GM18505 (cell line): ENCODE data around the gene LDLRAD4.

Source experiments
- ATAC-seq: cut with Tn5 transposase; IDR thresholded peaks from one replicate; pipeline ENCODE4 v1.9.1; 2021; ENCODE audit not compliant: unreplicated experiment
- POLR2A ChIP-seq: IDR thresholded peaks from 4 replicates; pipeline ENCODE4 v1.6.1; 2011; ENCODE audit warnings: borderline replicate concordance; ENCODE audit not compliant: insufficient read depth, insufficient read length; ENCODE audit errors: extremely low read depth

The LDLRAD4 gene

DNA sequence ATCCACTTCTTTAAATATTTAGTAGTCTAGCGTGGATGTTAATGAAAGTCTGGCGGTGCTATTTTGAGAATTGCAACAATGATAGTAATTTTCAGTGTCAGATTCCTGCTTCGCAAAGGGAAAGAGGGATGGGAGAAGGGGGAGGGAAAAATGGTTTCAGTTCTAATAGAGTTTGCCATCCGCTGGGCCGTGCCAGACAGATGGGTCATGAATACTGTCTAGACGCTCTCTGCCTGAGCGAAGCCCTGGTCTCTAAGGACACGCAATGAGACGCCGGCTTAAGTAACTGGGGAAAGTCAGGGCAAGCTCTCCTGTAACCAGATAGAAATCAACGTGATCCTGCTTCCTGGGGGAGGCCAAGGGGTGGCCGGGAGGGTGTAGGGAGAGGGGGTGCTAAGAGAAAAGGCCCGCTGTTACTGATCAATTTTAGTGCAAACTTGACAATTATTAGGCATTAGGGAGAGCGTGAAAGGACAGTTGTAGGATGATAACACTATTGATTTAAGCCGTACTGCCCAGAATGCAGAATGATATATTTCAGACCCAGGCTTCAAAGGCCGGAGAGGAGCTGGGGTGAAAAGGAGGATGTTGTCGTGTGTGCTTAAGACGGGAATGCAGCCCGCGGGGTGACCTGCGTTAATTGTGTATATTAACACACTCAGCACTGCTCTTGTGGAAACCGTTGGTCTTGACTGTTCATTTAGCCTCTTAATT, 229.2 kb downstream of the LDLRAD4 start:
- TF ChIP-seq POLR2A: no peak
- ATAC-seq: no peak

DNA sequence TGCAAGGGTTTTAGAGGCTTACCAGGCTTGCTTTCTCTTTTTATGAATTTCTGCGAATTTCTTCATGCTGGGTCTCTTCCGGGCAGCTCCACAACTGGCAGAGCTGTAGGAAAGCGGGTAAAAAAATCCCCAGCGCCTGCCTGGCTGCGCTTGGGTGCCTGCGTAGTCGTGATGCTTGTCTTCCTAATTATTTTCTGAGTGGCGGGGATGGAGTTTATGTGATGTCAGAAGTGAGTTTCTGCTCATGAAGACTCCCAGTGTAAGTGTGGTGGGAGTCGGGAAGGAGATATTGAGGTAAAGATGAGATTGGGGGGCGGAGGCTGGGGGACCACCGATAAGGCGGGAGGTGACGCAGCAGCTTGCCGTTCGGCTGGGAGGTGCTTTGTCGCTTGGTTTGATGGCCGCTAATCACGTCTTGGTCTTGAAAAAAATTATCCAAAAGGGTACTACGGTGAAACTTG, 229.8 kb downstream of the LDLRAD4 start:
- TF ChIP-seq POLR2A: no peak
- no peak for ATAC-seq

GRCh38 chr18:13449651-13450050, 231.1 kb downstream of the LDLRAD4 start:
- no peak for ATAC-seq
- no peak for TF ChIP-seq POLR2A

DNA sequence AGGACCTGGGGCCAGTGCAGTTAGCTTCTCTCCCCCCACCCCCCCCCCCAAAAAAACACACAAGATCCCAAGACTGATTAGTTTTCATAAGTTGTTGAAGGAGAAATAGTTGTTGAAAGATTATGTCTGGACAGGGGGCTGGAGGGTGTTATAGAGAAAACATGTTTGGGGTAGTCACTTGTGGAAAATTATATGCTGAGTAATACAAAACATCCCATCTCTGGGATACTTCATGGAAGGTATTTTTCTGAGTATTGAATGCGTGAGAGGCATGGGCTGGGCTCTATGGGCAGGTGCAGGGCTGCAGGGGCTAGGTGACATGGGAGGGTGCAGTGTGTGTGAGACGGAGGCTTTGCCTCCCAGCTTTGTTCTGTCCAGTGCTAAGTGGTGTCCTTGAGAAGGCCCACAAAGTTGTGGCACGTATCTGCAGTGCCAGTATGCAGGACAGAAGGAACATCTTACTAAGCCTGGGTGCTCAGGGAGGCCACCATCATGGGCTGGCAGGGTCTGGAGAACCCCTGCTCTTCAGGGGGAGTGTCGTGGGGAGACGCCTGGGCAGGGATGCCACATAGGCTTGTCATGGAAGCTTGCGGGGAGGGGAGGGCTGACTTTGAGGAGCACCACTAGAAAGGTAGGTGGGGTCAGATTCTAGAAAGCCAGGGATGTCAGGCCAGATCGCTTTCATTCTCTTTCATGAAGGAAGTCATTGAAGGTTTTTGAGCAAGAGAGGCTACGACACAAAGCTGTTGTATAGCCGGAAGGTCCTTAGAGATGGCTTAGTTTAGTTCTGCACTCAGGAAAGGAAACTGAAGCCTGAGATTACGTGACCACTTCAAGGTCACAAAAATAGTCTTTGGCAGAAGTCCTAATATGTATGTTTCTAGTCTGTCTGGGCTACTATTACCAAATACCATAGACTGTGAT, 232.0 kb downstream of the LDLRAD4 start:
- TF ChIP-seq POLR2A: no peak
- ATAC-seq: peak; percentile 75

DNA sequence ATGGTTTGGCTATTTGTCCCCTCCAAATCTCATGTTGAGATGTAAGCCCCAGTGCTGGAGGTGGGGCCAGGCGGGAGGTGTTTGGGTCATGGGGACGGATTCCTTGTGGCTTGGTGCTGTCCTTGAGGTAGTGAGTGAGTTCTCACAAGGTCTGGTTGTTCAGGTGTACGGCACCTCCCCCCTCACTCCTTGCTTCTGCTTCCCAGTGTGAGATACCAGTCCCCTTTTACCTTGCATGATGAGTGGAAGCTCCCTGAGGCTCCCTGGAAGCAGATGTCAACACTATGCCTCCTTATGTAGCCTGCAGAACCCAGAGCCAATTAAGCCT, 232.6 kb downstream of the LDLRAD4 start:
- TF ChIP-seq POLR2A: no peak
- no peak for ATAC-seq

- TF ChIP-seq POLR2A: no peak
- ATAC-seq: no peak
Observed at GRCh38 chr18:13451661-13452387, 233.3 kb downstream of the LDLRAD4 start.

DNA sequence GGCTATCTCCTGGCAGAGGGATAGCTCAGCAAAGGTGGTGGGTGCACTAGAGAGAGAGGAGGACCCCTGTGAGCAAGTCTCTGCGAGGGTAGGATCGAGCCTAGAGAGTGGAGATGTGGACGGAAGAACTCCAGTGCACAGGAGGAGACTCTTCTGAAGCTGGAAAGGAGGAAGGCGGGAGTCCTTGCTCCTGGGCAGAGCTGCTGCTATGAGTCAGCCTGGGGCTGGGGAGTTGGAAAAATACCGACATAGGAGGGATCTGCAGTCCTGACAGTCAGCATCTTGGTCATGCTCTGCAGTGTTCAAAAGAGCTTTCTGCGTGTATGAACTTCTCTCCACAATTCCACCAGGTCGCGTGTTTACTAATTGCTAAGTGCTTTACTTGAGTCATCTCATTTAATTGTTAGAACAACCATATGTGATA, 233.8 kb downstream of the LDLRAD4 start:
- TF ChIP-seq POLR2A: no peak
- ATAC-seq: no peak

DNA sequence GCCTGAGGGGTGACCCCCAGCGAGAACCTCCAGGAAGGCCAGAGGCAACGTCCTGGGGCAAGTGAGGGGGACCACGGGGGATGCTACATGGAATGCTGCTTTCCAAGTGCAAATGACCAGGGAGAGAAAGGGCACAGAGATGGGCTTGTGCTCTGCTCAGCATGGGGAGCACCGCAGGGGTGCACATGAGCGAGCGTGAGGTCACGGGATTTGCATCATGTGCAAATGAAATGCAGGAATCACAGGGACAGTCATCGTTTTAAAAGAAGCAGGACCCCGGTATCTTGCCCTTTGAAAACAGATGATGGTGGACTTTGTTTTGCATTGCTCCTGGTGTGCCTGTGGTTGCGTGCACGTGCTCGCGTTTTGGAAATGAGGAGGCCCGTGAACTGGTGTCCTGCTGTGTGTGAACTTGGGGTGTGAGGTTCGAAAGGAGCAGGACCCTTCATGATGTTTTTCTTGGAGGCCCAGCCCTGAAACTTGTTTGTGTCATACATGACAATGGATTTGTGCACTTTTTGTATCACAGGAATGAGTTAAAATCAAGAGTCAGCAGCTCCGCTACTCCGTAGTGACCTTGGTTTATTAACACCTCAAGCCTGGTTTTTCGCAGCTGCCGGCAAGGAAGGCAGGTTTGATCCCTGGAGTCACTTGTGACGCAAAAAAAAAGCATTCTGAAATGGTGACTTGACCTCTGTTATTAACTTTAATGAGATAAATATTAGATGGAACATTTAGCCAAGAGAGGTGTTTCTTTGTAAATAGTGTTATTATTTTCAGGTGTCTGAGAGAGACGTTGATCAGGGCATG, 234.5 kb downstream of the LDLRAD4 start:
- TF ChIP-seq POLR2A: no peak
- no peak for ATAC-seq

DNA sequence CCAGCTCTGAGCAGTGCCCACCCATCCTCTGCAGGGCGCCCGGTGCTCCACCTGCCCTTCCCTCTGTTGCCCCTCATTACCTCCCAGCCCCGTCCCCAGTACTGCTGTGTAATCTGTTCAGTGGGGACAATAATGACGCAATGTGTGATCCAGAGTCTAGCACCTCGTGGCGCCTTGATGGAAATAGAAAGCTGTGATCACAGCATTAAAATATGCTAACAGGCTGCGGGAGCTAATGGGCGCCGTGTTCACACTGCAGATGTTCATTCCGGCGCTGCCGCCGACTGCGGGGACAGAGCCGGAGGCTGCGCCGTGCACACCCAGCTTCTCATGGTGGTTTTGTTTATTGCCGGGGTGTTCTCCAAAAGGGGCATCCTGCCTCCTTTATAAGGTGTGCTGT, 235.2 kb downstream of the LDLRAD4 start:
- no peak for ATAC-seq
- TF ChIP-seq POLR2A: no peak

DNA sequence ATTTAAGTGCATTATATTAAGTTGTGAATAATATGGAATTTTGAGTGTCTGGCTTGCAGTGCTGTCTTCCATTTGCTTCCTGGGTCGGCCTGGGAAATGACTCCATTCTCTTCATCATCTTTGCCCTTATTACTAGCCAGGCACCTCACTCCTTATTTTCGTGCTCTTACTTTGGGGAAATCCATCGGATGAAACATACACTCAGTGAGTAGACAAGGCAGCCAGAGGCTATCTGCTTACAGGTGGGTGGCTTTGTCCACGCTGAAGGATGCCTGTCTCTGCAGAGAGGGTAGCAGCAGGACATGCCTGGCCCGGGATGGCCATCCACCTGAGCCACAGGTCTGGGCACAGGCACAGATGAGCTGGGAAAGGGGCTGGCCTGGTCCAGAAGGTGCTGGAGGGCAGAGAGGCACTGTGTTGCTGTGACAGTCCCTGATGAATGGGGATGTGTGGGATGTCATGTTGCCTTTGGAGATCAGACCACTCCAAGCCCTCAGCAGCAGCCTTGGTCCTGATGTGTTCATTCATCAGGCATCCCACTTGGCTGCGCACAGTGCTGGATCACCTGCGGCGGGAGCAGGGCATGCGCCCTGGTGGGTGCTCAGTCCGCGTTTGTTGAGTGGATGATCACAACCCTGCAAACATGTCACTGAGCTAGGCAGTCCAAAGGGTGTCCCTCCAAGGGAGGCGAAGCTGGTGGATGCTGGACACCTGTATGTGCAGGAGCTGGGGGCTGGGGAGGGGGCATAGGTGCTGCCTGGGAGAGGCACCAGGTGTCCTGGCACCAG, 236.0 kb downstream of the LDLRAD4 start:
- TF ChIP-seq POLR2A: no peak
- no peak for ATAC-seq

DNA sequence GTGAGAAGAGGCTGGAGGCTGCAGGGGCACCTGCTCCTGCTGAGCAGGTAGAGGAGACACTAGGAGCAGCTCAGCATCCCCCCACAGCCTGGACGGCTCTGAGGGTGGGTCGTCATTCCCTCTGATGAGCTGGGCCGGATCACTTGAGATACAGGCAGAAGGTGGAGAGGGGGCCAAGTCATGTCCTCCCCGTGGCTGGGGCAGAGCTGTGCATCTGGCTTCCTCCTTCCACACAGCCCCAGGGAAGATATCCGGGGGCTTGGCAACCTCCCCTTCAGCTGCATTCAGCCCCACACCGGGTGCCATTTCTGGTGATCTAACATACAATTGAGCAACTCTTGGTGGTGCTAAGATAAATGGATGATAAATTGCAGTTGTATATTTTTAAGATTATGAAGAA, 236.9 kb downstream of the LDLRAD4 start:
- no peak for ATAC-seq

GRCh38 chr18:13455960-13456481, 237.5 kb downstream of the LDLRAD4 start:
- peak; percentile 64 for ATAC-seq

More for the DNA sequence above, 236.9 kb downstream of the LDLRAD4 start:
- no peak for TF ChIP-seq POLR2A

More at GRCh38 chr18:13455960-13456481, 237.5 kb downstream of the LDLRAD4 start:
- TF ChIP-seq POLR2A: no peak
